Lung (tissue), 12 donors: ENCODE measurements around the gene MEF2C. TPM values are rescaled to one million over a fixed set of nuclear protein-coding genes. Genes with fewer than 3 reads are reported as not detected.

Experiments used
- ATAC-seq: fragments of 200-7000 bp; cut with Tn5 transposase; one replicate; pipeline ENCODE4 v1.9.1; 2020; ENCODE audit warnings: moderate number of reproducible peaks; ENCODE audit not compliant: insufficient read depth, low FRiP score
- DNase-seq, 3 donors: peaks; one replicate each; pipeline ENCODE4 v3.0.0-alpha.2; 2013 to 2017
- H3K27ac ChIP-seq, 2 donors: one replicate each; pipeline ENCODE4 v1.5.1; 2013; ENCODE audit warnings: mild to moderate bottlenecking in 2 of 2, moderate library complexity in 2 of 2, control low read depth in 1 of 2, inconsistent platforms in 1 of 2, low read depth in 1 of 2, low read length in 1 of 2
- H3K27me3 ChIP-seq, 3 donors: one replicate each; pipeline ENCODE4 v1.5.1; 2013; ENCODE audit warnings: low read length in 2 of 3; ENCODE audit not compliant: control insufficient read depth in 3 of 3, insufficient read depth in 3 of 3
- H3K36me3 ChIP-seq, 4 donors: one replicate each; pipeline ENCODE4 v1.5.1; 2013; ENCODE audit warnings: low read length in 4 of 4, mild to moderate bottlenecking in 1 of 4, moderate library complexity in 1 of 4; ENCODE audit not compliant: control insufficient read depth in 4 of 4, insufficient read depth in 4 of 4
- H3K4me1 ChIP-seq, 5 donors: one replicate each; pipeline ENCODE4 v1.5.1; 2013; ENCODE audit warnings: low read length in 5 of 5, mild to moderate bottlenecking in 2 of 5, moderate library complexity in 1 of 5; ENCODE audit not compliant: control insufficient read depth in 5 of 5, insufficient read depth in 5 of 5
- H3K4me3 ChIP-seq: one replicate; pipeline ENCODE4 v1.5.1; 2013; ENCODE audit warnings: mild to moderate bottlenecking, control low read depth, moderate library complexity
- H3K9ac ChIP-seq, 2 donors: one replicate each; pipeline ENCODE4 v1.5.1; 2013; ENCODE audit warnings: low read length in 2 of 2, control low read depth in 1 of 2; ENCODE audit not compliant: insufficient read depth in 1 of 2
- H3K9me3 ChIP-seq, 4 donors: one replicate each; pipeline ENCODE4 v1.5.1; 2013; ENCODE audit warnings: low read length in 3 of 4, mild to moderate bottlenecking in 1 of 4, moderate library complexity in 1 of 4; ENCODE audit not compliant: control insufficient read depth in 4 of 4, insufficient read depth in 3 of 4
- WGBS, 2 donors: extraction: QIAGEN DNeasy Blood & Tissue Kit; methylation state at CpG; one replicate each; pipeline ENCODE4 v1.1.7; 2013; 5-methylcytosine and 5-hydroxymethylcytosine counted together
- polyA plus RNA-seq, 2 donors: library from polyadenylated mRNA; stranded (reverse); fragments of 200-250 nt; gene quantifications; one replicate each; pipeline ENCODE4 v1.2.1, GENCODE V29; 2013
- total RNA-seq, 2 donors: library from RNA; depleted of rRNA in 1 of 2; stranded (reverse); fragments of >200 nt in 1 of 2; gene quantifications; one replicate each; pipeline ENCODE4 v1.2.1, GENCODE V29; 2014 to 2021
- TF ChIP-seq, protein P1 (sequence below): IDR thresholded peaks from 2 replicates; pipeline ENCODE4 v1.5.1; 2012; ENCODE audit warnings: mild to moderate bottlenecking; ENCODE audit errors: control extremely low read depth, extremely low read depth
- donor health status: control.
- donor health status: control.
- donor health status: Bipolar disorder and iron deficiency.
- donor health status: healthy.
- donor health status: DM: yes; HTN: yes; CAD: no.

MEF2C gene
- total and polyA plus RNA-seq, 4 donors = 9.1 to 138 (median 28.8) TPM

DNA sequence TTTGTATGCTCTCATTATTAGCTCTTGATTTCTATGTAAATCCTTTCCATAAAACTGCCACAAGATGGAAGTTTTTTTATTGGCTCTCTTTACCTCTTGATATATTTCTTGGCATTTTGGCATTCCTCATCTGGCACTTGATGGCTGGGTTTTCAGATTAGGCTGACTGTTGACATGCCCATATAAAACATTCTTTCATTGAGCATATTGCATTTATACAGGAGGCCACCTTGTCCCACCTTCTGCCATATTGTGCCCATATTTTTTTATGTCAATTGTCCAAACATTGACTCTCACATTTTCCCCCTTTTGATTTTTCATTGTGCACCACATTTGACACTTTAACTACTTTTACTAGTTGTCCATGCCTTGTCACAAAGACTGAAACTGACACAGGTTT, 182.9 kb downstream of the MEF2C start:
- peaks cover 3 to 53% (median 51%) of the 10 kb centered on the region in 3 donors for H3K27me3 ChIP-seq
- TF ChIP-seq, protein P1, sequence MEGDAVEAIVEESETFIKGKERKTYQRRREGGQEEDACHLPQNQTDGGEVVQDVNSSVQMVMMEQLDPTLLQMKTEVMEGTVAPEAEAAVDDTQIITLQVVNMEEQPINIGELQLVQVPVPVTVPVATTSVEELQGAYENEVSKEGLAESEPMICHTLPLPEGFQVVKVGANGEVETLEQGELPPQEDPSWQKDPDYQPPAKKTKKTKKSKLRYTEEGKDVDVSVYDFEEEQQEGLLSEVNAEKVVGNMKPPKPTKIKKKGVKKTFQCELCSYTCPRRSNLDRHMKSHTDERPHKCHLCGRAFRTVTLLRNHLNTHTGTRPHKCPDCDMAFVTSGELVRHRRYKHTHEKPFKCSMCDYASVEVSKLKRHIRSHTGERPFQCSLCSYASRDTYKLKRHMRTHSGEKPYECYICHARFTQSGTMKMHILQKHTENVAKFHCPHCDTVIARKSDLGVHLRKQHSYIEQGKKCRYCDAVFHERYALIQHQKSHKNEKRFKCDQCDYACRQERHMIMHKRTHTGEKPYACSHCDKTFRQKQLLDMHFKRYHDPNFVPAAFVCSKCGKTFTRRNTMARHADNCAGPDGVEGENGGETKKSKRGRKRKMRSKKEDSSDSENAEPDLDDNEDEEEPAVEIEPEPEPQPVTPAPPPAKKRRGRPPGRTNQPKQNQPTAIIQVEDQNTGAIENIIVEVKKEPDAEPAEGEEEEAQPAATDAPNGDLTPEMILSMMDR = no peak
- no peak overlapping the region for H3K27ac ChIP-seq
- ATAC-seq (no peak), DNase-seq (no peak)
- no peak overlapping the region for H3K4me3 ChIP-seq
- H3K9ac ChIP-seq = no peak overlapping the region
- peaks cover 0 to 3% (median 0%) of the 10 kb centered on the region in 5 donors for H3K4me1 ChIP-seq
- peaks cover 0 to 6% (median 0%) of the 10 kb centered on the region in 4 donors for H3K9me3 ChIP-seq
- H3K36me3 ChIP-seq = no peaks in the 10 kb centered on the region

DNA sequence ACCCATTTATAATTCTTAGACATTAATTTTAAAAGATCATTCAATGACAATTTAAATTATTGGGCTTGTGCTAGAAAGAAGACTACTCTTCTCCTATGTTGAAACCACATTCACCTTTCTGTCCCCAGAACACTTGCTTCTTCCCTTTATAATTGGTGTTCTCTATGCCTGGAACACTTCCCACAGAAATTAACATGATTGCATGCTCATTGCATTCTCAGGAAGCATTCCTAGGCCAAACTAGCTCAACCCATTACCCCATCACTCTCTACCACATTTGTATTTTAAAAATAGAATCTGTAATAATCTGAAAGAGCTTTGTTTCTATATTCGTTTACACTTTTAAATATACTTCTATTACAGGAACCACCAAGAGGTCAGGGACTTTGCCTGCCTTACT, 184.7 kb downstream of the MEF2C start:
- 66 to 80% methylated on average over 1 of the region's 1 CpG for WGBS, 2 donors
- Histone ChIP-seq H3K27me3 (peaks cover 3 to 72% (median 69%) of the 10 kb centered on the region in 3 donors), H3K27ac (no peak overlapping the region), H3K4me1 (peaks cover 0 to 3% (median 0%) of the 10 kb centered on the region in 5 donors), H3K36me3 (no peaks in the 10 kb centered on the region), H3K9ac (no peak overlapping the region), H3K9me3 (peaks cover 0 to 7% (median 0%) of the 10 kb centered on the region in 4 donors), H3K4me3 (no peak overlapping the region)
- ATAC-seq (no peak), DNase-seq (no peak)
- TF ChIP-seq, protein P1 = no peak

DNA sequence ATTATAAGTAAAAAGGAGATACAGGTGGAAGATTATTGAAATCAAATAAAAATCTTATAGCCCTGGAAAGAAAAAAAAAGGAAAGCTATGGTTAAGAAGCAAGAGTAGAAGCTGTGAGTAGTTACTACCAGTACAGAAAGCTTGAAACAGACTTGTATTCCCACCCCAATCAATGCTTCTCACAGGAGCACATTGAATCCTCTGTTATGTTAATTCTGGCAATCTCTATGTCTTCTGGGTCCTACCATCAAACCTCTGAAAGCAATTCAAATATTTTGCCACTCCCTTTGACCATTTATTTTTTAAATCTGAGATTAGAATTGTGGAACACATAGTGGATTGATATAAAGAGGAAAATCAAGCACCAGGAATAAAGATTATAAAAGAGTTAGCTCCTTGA, 186.5 kb downstream of the MEF2C start:
- H3K27ac ChIP-seq = no peak overlapping the region
- H3K4me1 ChIP-seq = peaks cover 0 to 10% (median 0%) of the 10 kb centered on the region in 5 donors
- no peak overlapping the region for H3K9ac ChIP-seq
- peaks cover 3 to 90% (median 82%) of the 10 kb centered on the region in 3 donors for H3K27me3 ChIP-seq
- DNase-seq (no peak), ATAC-seq (no peak)
- TF ChIP-seq, protein P1 = no peak
- no peaks in the 10 kb centered on the region for H3K36me3 ChIP-seq
- no peak overlapping the region for H3K4me3 ChIP-seq
- H3K9me3 ChIP-seq = peaks cover 0 to 6% (median 0%) of the 10 kb centered on the region in 4 donors

DNA sequence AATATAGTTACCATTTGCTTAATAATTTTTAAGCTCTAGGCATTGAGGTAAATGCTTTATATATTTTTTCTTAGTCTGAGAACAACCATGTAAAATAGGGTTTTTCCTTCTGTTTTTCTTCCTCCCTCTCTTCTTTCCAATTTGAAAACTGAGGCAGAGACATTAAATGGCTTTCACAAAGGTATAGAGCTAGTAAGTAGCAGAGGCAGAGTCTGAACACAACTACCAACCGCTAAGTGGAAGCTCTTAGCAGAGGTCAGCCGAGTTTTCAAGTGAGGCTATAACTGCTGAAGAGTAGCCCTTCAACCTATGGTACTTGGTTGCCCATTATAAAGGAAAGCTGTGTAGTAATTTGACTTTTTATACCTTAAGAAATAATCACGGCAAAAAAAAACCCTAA, 187.1 kb downstream of the MEF2C start:
- Histone ChIP-seq H3K4me3 (no peak overlapping the region), H3K27me3 (peaks cover 3 to 95% (median 87%) of the 10 kb centered on the region in 3 donors), H3K4me1 (peaks cover 0 to 15% (median 0%) of the 10 kb centered on the region in 5 donors), H3K27ac (no peak overlapping the region), H3K9ac (no peak overlapping the region), H3K9me3 (peaks cover 0 to 4% (median 0%) of the 10 kb centered on the region in 4 donors), H3K36me3 (no peaks in the 10 kb centered on the region)
- DNase-seq (no peak), ATAC-seq (no peak)
- TF ChIP-seq, protein P1 = no peak
- WGBS, 2 donors = 15 to 17% methylated on average over 3 of the region's 3 CpGs
